AG09309 (cell line): ENCODE measurements around the gene XRCC1.

ENCODE experiments used
- DNase-seq: peaks from one replicate; pipeline ENCODE4 v3.0.0-alpha.2; 2010; ENCODE audit warnings: low read depth
- H3K4me3 ChIP-seq: 2 replicates; pipeline ENCODE4 v1.5.1; 2011; ENCODE audit warnings: mild to moderate bottlenecking, low read depth, low read length, moderate library complexity; ENCODE audit not compliant: control insufficient read depth
- CTCF ChIP-seq: IDR thresholded peaks from 2 replicates; pipeline ENCODE4 v1.5.1; 2011; ENCODE audit warnings: mild to moderate bottlenecking, low read depth, low read length, inconsistent platforms; ENCODE audit not compliant: insufficient read depth, control insufficient read depth; ENCODE audit errors: missing control alignments

The XRCC1 gene

GRCh38 chr19:43620061-43621001 lies 45.0 kb upstream of the XRCC1 start:
- no peak for DNase-seq
- peak overlapping the region; percentile 93 for H3K4me3 ChIP-seq
- no peak for TF ChIP-seq CTCF

- no peak for TF ChIP-seq CTCF
Measured at GRCh38 chr19:43619262-43620060, 44.1 kb upstream of the XRCC1 start, which contains the start of gene ZNF428. TSS of gene ZNF428 (minus strand) at chr19:43619629. CDS start at chr19:43614304, 5,325 bp downstream.

GRCh38 chr19:43618921-43619261 lies 43.6 kb upstream of the XRCC1 start:
- no peak for DNase-seq
- no peak for TF ChIP-seq CTCF
- peak overlapping the region; percentile 93 for H3K4me3 ChIP-seq

More at GRCh38 chr19:43619262-43620060, 44.1 kb upstream of the XRCC1 start, which contains the start of gene ZNF428:
- DNase-seq, result peak; percentile 34
- peak within 1 kb of the TSS; percentile 93 for H3K4me3 ChIP-seq

- TF ChIP-seq CTCF, result no peak
- DNase-seq, result no peak
- no peak overlapping the region for H3K4me3 ChIP-seq
Measured at GRCh38 chr19:43616954-43617353, 41.6 kb upstream of the XRCC1 start.

GRCh38 chr19:43616306-43616705 lies 41.0 kb upstream of the XRCC1 start:
- no peak overlapping the region for H3K4me3 ChIP-seq
- TF ChIP-seq CTCF, result no peak
- DNase-seq, result no peak

- DNase-seq, result no peak
- no peak for TF ChIP-seq CTCF
Measured at GRCh38 chr19:43612374-43612773, 37.0 kb upstream of the XRCC1 start.

More at GRCh38 chr19:43612374-43612773, 37.0 kb upstream of the XRCC1 start:
- H3K4me3 ChIP-seq, result no peak overlapping the region
